Measurements from ENCODE around the gene LSM2. TPM values are rescaled to one million over a fixed set of nuclear protein-coding genes. Genes with fewer than 3 reads are reported as not detected.
A peak's percentile ranks its signal among the peaks of the same experiment; 100 is the strongest.

Gene LSM2
- total RNA-seq, 8 experiments from 2014 or later = 34.8 to 79.8 (median 47.1) TPM

DNA sequence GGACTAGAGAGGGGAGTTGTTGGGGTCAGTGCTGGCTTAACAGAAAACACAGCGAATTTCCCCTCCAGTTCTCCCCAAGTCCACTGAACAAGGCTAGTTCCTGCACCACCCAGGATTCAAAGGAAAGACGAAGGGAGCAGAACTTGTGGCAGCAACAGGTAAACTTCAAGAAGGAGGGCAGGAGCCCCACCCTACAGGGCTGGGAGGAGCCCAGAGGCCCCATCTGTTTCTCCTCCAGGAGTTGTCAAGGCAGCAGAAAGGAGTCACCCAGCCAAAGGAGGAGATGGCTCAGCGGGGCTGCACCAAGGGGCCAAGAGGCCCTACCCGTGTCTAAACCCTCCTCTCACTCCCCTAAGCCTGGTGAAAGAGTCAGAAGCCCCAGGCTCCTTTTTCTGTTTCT, 42.6 kb downstream of the LSM2 start:
- Histone ChIP-seq H3K27ac (no peak overlapping the region), H3K4me1 (replicated peaks in 1 of 2) (peaks cover 17 to 29% of the 10 kb centered on the region in 2 donors), H3K4me3 (no peak overlapping the region)
- 17 to 100% (median 79%) methylated on average over 1 to 4 of the region's 4 CpGs; no CpG with 5 or more reads in 4 of the 10 experiments for WGBS, 10 experiments
- peak in 1 of 8 experiments; percentile 29 for ATAC-seq (replicated peaks in 6 of 8)
- in situ Hi-C loops (cut with MboI; ENCODE audit: low pct_unique_long_range_greater_than_20kb in 2 of 9, low sequenced_read_pairs in 9 of 9, unreplicated experiment in 9 of 9) = no loop called here

DNA sequence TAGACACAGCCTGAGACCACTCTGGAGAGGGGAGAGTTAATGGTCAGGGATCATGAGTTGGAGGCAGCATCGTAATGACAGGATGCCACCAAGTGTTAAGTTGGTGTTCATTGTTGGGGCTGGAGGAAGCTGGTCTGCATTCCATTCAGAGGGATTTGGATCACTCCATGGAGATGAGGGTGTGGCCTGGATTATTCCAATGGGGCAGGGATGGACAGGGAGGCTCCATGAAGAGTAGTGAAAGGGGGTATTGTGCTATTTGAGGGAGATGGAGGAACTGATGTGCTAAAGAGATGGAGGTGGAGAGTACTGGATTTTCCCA, 43.2 kb downstream of the LSM2 start:
- Histone ChIP-seq H3K4me1 (replicated peaks in 1 of 2) (peaks cover 17 to 29% of the 10 kb centered on the region in 2 donors), H3K27ac (peak overlapping the region; percentile 26 to 79), H3K4me3 (no peak overlapping the region)
- 0% methylated on average over 1 of the region's 1 CpG; no CpG with 5 or more reads in 7 of the 10 experiments for WGBS, 10 experiments
- ATAC-seq (replicated peaks in 6 of 8) = peak; percentile 93 to 98 (median 96)
- in situ Hi-C loops (cut with MboI; ENCODE audit: low pct_unique_long_range_greater_than_20kb in 2 of 9, low sequenced_read_pairs in 9 of 9, unreplicated experiment in 9 of 9) = no loop called here

- ATAC-seq (replicated peaks in 6 of 8) = peak in 7 of 8 experiments; percentile 26 to 62 (median 56)
- 36 to 100% (median 71%) methylated on average over 1 to 4 of the region's 8 CpGs; no CpG with 5 or more reads in 5 of the 10 experiments for WGBS, 10 experiments
- no peak overlapping the region for H3K4me3 ChIP-seq
- peak overlapping the region; percentile 26 to 79 for H3K27ac ChIP-seq
- peaks cover 17 to 29% of the 10 kb centered on the region in 2 donors for H3K4me1 ChIP-seq (replicated peaks in 1 of 2)
- in situ Hi-C loops (cut with MboI; ENCODE audit: low pct_unique_long_range_greater_than_20kb in 2 of 9, low sequenced_read_pairs in 9 of 9, unreplicated experiment in 9 of 9) = no loop called here
Observed at GRCh38 chr6:31762878-31763618, 43.7 kb downstream of the LSM2 start.

GRCh38 chr6:31762356-31762755, 44.4 kb downstream of the LSM2 start, which contains the start of gene SAPCD1:
Gene SAPCD1, plus strand, starts transcription at chr6:31762656. Its CDS starts 399 bp downstream, at chr6:31763055.
- peaks cover 17 to 29% of the 10 kb centered on the region in 2 donors for H3K4me1 ChIP-seq (replicated peaks in 1 of 2)
- H3K4me3 ChIP-seq = no peak within 1 kb of the TSS
- WGBS, 10 experiments = 67 to 94% (median 81%) methylated on average over 2 to 4 of the region's 4 CpGs; no CpG with 5 or more reads in 2 of the 10 experiments
- in situ Hi-C loops (cut with MboI; ENCODE audit: low pct_unique_long_range_greater_than_20kb in 2 of 9, low sequenced_read_pairs in 9 of 9, unreplicated experiment in 9 of 9) = no loop called here
- peak within 1 kb of the TSS; percentile 26 to 79 for H3K27ac ChIP-seq
- ATAC-seq (replicated peaks in 6 of 8) = no peak

- Histone ChIP-seq H3K4me3 (no peak overlapping the region), H3K4me1 (replicated peaks in 1 of 2) (peaks cover 13 to 25% of the 10 kb centered on the region in 2 donors), H3K27ac (no peak overlapping the region)
- in situ Hi-C loops (cut with MboI; ENCODE audit: low pct_unique_long_range_greater_than_20kb in 2 of 9, low sequenced_read_pairs in 9 of 9, unreplicated experiment in 9 of 9) = no loop called here
- no peak for ATAC-seq (replicated peaks in 6 of 8)
- 91 to 100% (median 93%) methylated on average over 2 to 7 of the region's 8 CpGs; no CpG with 5 or more reads in 7 of the 10 experiments for WGBS, 10 experiments
Observed at GRCh38 chr6:31761343-31761742, 45.4 kb downstream of the LSM2 start.

- WGBS, 10 experiments = 85 to 100% (median 100%) methylated on average over 1 to 5 of the region's 5 CpGs
- H3K4me1 ChIP-seq (replicated peaks in 1 of 2) = peaks cover 12 to 20% of the 10 kb centered on the region in 2 donors
- ATAC-seq (replicated peaks in 6 of 8) = no peak
- H3K4me3 ChIP-seq = no peak overlapping the region
- no peak overlapping the region for H3K27ac ChIP-seq
- in situ Hi-C loops (cut with MboI; ENCODE audit: low pct_unique_long_range_greater_than_20kb in 2 of 9, low sequenced_read_pairs in 9 of 9, unreplicated experiment in 9 of 9) = no loop called here
Observed at GRCh38 chr6:31760790-31761189, 46.0 kb downstream of the LSM2 start.

GRCh38 chr6:31758281-31758680, 48.5 kb downstream of the LSM2 start:
- no peak overlapping the region for H3K27ac ChIP-seq
- 92 to 100% (median 100%) methylated on average over 1 to 2 of the region's 2 CpGs; no CpG with 5 or more reads in 7 of the 10 experiments for WGBS, 10 experiments
- in situ Hi-C loops (cut with MboI; ENCODE audit: low pct_unique_long_range_greater_than_20kb in 2 of 9, low sequenced_read_pairs in 9 of 9, unreplicated experiment in 9 of 9) = no loop called here
- peaks cover 2 to 7% of the 10 kb centered on the region in 2 donors for H3K4me1 ChIP-seq (replicated peaks in 1 of 2)
- ATAC-seq (replicated peaks in 6 of 8) = no peak
- H3K4me3 ChIP-seq = no peak overlapping the region

DNA sequence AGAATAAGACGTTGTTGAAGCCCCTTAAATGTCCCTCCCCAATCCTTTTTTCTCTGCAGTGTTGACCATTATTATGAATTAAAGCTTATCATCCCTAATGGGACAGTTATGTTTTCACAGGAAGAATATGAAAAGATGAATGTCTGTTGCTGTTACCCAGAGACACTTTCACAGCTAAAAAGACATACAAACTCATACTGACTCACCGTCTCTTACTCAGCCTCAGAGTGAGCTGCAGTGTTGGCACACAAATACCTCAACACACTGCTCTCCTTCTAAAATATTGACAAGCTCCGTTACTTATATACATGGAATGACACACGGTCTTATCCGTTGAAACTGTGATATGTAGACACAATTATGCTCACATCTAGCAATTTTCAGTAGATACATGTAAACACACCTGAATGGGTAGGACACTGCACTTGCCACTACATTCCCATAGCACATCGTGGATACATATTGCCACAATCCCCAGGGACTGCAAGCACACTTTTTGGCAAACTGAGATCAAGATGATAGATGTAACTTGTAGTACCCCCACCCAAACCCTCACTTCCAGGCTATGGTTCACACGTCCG, 53.9 kb downstream of the LSM2 start:
- H3K27ac ChIP-seq = no peak overlapping the region
- no peaks in the 10 kb centered on the region for H3K4me1 ChIP-seq (replicated peaks in 1 of 2)
- in situ Hi-C loops (cut with MboI; ENCODE audit: low pct_unique_long_range_greater_than_20kb in 2 of 9, low sequenced_read_pairs in 9 of 9, unreplicated experiment in 9 of 9) = no loop called here
- peak in 3 of 8 experiments; percentile 50 to 90 (median 70) for ATAC-seq (replicated peaks in 6 of 8)
- H3K4me3 ChIP-seq = no peak overlapping the region
- 15 to 100% (median 72%) methylated on average over 2 to 7 of the region's 8 CpGs; no CpG with 5 or more reads in 1 of the 10 experiments for WGBS, 10 experiments

GRCh38 chr6:31750411-31751022, 56.2 kb downstream of the LSM2 start:
- Histone ChIP-seq H3K4me3 (no peak overlapping the region), H3K27ac (no peak overlapping the region), H3K4me1 (replicated peaks in 1 of 2) (no peaks in the 10 kb centered on the region)
- 67 to 100% (median 97%) methylated on average over 1 to 7 of the region's 7 CpGs; no CpG with 5 or more reads in 3 of the 10 experiments for WGBS, 10 experiments
- in situ Hi-C loops (cut with MboI; ENCODE audit: low pct_unique_long_range_greater_than_20kb in 2 of 9, low sequenced_read_pairs in 9 of 9, unreplicated experiment in 9 of 9) = no loop called here
- no peak for ATAC-seq (replicated peaks in 6 of 8)

DNA sequence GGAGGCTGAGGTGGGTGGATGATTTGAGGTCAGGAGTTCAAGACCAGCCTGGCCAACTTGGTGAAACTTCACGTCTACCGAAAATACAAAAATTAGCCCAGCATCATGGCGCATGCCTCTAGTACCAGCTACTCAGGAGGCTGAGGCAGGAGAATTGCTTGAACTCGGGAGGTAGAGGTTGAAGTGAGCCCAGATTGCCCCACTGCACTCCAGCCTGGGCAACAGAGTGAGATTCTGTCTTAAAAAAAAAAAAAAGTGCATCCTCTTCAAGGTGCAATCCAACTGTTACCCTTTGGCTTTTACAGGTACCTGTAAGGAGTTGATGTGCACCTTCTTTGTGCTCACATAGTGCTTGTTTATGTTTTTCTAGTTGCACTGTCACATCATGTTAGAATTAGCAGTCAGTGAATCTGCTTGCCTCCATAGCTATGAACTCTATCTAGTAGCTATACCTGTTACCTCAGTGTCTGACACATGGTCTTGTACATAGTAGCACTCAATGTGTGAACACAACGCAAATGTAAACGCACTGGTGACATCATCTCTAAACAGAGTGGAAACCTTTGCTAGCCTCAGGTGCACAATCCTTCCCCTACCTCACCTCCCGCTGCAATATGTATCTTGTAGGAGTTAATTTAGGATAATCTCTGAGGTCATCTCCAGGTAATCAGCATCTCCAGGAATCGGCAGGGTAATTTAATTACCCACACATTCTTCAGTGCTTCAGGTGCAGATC, 57.3 kb downstream of the LSM2 start:
- H3K27ac ChIP-seq = no peak overlapping the region
- in situ Hi-C loops (cut with MboI; ENCODE audit: low pct_unique_long_range_greater_than_20kb in 2 of 9, low sequenced_read_pairs in 9 of 9, unreplicated experiment in 9 of 9) = no loop called here
- peak in 1 of 8 experiments; percentile 53 for ATAC-seq (replicated peaks in 6 of 8)
- no peak overlapping the region for H3K4me3 ChIP-seq
- 79 to 100% (median 96%) methylated on average over 1 to 8 of the region's 8 CpGs for WGBS, 10 experiments
- no peaks in the 10 kb centered on the region for H3K4me1 ChIP-seq (replicated peaks in 1 of 2)

Measured in motor neuron (in vitro differentiated cells).